NT2/D1 (cell line): ENCODE results near the gene OAS1.

Experiments
- SUZ12 ChIP-seq: IDR thresholded peaks from 2 replicates; pipeline ENCODE4 v1.6.1; 2011; ENCODE audit not compliant: insufficient read length, insufficient read depth; ENCODE audit errors: extremely low read depth
- YY1 ChIP-seq: IDR thresholded peaks from 2 replicates; pipeline ENCODE4 v1.6.1; 2011; ENCODE audit not compliant: insufficient read length, insufficient read depth
- ZNF274 ChIP-seq: IDR thresholded peaks from 2 replicates; pipeline ENCODE4 v1.6.1; 2011; ENCODE audit warnings: mild to moderate bottlenecking, low read depth, low read length

DNA sequence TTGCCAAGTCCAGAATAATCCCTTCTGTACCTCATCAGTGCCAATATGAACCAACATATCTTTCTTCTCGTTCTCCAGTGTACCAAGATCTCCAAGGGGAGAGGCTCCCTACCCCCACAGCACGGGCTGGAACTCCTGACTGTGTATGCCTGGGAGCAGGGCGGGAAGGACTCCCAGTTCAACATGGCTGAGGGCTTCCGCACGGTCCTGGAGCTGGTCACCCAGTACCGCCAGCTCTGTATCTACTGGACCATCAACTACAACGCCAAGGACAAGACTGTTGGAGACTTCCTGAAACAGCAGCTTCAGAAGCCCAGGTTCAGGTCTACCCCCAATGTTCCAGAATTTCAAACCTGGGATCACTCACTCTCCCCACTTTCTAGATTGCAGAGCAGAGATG, 61.1 kb downstream of the OAS1 start:
- no peak for TF ChIP-seq SUZ12
- no peak for TF ChIP-seq YY1
- TF ChIP-seq ZNF274 = no peak
